CD1c-positive myeloid dendritic cell (primary cell): ENCODE measurements around the gene ZNF747.
A peak's percentile ranks its signal among the peaks of the same experiment; 100 is the strongest.

Experiments used
- DNase-seq: peaks from one replicate; pipeline ENCODE4 v3.0.0-alpha.2; 2016; ENCODE audit errors: extremely low spot score

Gene ZNF747

DNA sequence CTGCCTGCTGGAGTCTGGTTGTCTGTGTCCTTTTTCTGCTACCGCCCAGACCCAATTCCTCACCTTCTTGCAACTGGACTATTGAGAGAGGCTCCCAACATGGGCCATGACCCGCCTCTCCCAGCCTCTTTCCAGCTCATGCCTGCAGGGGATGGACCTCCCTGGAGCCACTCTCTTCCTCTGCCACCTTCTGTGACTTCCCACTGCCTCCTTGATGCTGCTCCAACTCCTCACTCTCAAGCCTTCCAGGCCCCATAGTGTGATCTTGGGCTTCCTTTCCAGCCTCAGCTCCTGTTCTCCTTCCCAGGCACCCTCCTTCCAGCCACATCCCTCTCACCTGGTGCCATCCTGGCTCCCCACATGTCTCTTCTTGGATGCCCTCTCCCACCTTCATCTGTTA is 19.4 kb downstream of the ZNF747 start:
- DNase-seq = no peak

DNA sequence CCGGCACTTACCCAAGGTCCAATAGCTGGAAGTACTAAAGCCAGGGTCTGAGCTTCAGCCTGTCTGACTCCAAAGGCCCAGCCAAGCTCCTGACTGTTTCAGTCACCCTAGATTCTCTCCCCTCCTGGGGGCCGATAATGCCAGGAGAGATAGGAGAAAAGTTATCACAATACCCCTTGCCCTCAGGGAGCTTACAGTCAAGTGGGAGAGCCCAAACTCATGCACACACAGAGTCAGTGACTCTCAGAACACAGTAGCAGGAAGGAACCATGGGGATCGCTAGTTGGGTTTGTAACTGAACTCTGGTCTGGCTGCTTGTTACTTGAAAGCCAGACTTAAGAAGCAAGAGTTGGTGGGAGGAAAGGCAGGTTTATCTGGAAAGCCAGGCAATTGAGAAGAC is 23.1 kb downstream of the ZNF747 start:
- no peak for DNase-seq

DNA sequence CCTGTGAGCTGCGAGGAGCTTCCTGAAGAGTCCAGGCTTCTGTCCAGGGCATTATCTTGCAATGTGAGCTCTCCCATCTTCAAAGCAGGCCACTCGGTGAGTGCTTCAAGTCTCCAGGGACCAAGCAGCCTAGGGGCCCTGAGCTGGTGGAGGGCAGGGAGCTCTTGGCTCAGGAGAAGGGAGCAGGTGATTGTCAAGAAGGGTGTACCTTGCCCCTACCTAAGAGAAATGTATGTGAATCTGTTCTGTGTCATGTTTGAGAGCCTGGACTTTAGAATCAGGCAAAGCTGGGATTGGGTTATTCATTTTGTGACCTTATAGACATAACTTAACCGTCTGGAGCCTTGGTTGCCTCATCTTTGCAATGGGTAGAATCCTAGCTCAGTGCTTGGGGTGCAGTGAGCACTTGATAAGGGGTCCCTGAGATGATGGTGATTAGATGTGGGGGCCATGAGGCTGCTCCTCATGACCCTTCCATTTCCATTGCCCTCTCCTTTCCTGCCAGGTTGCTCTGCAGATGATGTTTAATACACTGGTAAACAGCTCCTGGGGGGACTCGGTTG is 24.2 kb downstream of the ZNF747 start:
- no peak for DNase-seq

DNA sequence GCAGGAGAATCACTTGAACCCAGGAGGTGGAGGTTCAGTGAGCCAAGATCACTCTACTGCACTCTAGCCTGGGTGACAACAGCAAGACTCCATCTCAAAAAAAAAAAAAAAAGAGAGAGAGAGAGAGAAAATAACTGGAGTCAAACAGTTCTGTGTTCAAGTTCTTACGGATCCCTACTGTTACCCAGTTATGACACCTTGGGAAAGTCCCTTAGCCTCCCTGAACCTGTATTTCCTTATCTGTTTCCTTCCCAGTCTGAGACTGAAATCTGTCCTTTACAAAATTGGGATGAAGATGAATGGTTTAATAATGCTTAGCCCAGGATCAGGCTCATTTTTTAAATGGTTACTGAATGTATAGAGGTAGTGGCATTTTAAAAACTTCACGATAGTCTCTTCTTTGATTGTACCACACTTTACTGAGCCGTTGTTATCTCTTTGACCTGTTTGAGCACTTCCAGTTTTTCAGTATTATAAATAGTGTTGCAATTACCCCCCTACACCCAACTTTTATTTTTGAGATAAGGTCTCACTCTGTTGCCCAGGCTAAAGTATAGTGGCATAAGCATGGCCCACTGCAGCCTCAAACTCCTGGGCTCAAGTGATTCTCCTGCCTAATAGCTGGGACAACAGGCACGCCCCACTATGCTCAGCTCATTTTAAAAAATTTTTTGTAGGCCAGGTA is 25.4 kb downstream of the ZNF747 start:
- no peak for DNase-seq

DNA sequence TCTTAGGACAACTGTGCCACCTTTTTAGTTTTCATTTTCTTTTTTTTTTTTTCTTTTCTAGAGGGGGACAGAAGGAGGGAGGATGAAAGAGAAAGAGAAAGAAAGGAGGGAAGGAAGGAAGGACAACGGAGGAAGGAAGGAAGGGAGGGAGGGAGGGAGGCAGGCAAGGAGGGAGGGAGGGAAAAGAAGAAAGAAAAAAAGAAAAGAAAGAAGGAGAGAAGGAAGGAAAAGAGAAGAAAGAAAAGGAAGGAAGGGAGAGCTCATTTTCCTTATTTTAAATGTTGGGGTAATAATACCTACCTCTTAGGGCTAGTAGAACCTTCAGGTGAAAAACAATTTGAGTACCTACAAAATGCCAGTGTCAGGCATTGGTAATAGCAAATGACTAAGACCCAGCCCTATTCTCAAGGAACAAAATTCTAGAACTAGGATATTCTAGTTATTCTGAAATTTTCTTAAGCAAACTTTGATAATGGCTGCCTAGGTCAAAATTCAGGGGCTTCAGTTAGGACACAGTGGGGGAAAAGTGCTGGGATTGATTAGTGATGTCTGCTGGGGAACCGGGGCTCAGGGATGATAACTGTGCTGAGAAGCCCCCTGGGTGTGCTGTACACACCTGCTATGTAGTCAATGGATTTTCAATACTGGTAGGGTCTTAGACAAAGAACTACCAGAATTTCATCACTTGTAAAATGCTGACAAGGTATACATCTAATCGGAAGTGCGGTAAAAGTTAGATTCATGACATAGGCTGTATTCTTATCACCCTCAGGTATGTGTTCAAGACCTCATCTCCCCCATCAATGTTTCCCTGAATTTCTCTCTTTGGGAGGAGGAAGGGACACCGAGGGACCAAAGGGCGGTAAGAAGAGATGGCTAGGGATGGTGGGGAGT is 31.0 kb downstream of the ZNF747 start:
- DNase-seq = no peak

DNA sequence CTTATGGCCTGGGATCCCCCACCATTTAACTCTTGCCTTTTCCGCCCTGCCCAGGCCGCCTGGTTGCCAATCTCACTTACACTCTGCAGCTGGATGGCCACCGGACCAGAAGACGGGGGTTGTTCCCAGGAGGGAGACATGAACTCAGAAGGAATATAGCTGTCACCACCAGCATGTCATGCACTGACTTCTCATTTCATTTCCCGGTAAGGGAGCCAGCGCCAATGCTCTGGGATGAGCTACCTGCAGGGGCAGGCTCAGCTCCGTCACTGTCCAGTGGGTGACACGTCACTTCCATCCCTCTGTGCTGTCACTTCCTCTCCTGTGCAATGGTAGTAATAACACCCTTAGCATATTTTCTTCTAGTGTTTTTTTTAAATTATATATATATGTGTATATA is 35.4 kb downstream of the ZNF747 start:
- DNase-seq = no peak

DNA sequence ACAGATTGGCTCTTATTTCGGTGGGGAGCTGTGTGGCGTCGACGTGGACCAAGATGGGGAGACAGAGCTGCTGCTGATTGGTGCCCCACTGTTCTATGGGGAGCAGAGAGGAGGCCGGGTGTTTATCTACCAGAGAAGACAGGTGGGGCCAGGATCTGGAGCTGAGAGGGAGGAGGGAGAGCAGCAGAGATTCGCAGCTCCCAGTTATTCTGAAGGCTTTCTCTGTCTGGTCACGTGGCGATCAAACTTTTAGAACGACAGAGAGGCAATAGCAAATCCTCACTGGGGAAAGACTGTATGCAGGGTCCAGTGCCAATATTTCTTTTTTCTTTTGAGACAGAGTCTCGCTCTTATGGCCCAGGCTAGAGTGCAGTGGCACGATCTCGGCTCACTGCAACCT is 39.9 kb downstream of the ZNF747 start:
- DNase-seq = no peak

DNA sequence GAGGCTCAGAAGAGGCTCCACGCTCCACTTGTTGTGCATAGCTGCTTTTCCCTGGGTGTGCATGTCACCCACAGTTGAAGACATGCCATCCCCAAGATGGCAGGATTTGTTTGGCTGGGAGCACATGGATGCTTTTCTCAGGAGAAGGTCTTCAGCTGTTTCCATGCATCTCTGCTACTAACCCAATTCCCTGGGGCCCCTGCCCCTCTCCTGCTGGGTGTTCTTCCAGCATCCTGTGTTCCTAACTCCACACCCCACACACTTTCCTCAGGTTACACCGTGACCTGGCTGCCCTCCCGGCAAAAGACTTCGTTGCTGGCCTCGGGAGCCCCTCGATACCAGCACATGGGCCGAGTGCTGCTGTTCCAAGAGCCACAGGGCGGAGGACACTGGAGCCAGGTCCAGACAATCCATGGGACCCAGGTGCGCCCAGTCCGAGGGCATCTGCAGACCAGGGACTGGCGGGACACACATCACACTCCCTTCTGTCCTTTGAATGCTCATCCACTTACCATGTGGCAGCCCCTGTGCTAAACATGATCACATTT is 40.6 kb downstream of the ZNF747 start:
- DNase-seq = no peak

DNA sequence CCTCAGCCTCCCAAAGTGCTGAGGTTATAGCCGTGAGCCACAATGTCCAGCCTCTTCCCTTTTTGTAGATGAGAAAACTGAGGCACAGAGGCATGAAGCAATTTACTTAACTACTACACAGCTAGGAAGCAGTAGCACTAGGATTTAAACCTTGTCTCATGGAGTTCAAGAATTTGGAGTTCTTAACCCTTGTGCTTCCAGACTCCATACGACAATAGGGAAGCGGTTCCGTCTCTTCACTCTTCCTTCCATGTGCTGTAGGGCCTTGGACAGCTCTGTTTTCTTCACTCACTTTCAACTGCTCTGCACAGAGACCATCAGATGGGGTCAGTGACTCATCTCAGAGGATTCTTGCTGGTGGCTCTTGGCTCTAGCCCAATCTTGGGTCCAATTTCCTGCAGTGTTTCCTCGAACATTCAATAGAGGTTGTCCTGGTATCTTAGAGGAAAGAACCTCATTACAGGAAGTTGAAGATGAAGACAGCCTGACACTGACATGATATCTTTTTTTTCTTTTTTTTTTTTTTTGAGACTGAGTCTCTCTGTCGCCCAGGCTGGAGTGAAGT is 42.8 kb downstream of the ZNF747 start:
- peak; percentile 13 for DNase-seq

DNA sequence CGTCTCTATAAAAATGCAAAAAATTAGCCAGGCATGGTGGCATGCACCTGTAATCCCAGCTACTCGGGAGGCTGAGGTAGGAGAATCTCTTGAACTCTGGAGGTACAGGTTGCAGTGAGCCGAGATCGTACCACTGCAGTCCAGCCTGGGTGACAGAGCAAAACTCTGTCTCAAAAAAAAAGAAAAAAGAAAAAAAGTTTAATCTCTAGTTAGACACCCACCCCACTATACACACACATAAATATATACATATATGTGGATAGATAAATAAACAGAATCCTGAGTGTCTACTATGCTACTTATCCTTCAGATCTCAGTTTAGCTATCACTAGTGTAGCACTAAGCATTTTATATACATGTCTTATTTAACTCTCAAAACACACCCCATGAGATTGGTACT is 43.4 kb downstream of the ZNF747 start:
- no peak for DNase-seq

DNA sequence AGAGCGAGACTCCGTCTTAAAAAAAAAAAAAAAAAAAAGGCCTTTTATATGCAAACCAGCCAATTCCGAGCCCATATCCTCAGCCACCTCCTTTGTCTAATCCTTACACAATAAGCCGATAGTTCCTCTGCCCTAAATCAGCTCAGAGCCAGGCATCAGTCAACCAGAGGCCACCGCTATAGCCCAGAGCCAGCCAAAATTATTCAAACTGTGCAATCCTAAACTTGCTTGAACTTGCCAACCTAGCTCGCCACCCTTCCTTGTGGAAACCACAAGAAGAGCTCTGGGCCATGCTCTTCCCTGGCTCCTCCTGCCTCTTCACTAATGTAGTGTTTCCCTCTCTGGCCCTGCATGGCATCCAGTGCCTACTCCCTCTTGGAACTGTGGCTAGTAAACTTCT is 44.4 kb downstream of the ZNF747 start:
- no peak for DNase-seq

DNA sequence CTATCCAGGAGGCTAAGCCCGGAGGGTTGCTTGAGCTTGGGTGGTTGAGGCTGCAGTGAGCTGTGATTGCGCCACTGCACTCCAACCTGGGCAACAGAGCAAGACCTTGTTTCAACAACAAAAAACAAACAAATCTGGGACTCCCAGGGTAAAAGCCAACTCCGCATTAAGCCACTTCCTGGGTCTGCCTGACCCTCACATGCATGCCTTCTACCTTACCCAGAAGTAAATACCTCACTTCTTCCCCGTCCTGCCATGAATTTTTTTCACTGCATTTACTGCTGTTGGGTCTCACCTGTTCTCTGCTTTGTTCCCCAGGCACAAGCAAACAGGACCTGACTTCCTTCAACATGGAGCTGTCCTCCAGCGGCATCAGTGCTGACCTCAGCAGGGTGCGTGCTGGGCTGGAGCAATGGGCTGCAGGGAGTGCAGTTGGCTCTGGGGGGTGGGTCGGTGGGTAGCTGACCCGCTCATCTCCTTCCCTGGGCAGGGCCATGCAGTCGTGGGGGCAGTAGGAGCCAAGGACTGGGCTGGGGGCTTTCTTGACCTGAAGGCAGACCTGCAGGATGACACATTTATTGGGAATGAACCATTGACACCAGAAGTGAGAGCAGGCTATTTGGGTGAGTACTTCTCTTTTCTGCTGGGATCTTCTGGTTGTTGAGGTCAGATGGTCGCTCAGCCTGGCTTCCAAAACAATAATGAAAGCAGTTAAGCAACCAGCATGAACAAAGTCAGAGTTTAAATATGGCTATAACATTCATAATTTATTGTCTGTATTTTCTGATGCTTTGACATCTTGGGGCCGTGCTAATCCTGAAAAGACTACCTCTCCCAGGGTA is 45.7 kb downstream of the ZNF747 start:
- DNase-seq = peak; percentile 41

DNA sequence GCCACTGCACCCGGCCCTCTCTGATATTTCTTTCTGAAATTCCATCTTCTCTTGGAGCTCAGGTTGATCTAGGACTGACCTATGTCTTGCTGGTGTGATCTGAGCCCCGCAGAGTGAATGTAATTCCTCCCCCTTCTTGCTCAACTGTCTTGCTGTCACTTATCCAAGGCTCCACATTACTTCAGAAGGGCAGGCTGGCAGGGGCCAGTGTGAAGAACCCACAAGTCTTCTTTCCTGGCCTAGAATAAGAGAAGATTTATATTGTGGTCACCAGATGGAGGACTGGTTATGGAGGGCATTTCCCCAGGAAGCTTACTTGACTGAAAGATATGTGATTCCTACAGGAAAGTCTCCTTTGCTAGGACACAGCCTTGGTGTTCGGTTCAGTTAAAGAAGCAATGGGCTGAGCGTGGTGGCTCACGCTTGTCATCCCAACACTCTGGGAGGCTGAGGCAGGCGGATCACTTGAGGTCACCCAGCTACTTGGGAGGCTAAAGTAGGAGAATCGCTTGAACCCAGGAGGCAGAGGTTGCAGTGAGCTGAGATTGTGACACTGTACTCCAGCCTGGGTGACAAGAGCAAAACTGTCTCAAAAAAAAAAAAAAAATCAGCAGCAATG is 48.7 kb downstream of the ZNF747 start:
- no peak for DNase-seq

DNA sequence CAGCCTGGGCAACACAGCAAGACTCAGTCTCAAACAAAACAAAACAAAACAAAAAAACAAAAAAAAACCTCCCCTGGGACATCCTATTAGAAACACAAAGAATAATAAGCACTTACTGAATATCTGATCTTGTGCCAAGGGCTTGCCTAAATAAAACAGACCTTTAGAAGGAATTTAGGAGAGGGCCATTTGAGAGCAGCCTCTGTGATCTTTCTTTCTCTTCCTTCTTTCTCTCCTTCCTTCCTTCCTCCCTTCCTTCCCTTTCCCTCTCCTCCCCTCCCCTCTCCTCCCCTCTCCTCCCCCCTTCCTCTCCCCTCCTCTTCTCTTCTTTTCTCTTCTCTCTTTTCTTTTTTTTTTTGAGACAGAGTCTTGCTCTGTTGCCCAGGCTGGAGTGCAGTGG is 49.8 kb downstream of the ZNF747 start:
- DNase-seq = no peak

DNA sequence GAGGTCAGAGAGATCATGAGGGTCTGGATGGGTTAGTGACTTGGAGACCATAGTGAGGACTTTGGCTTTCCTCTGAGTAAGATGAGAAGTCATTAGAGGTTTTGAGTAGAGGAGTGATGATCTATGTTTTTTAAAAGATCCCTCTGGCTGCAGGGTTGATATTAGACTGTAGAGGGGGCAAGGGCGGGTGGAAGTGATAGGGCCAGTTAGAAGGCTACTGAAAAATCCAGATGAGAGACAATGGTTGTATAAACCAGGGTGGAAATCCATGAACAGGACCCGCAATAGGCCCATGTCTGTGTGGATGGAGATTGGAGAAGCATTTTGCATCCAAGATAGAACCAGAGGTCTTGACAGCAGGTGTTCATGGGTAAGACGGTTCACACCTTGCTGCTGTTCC is 52.3 kb downstream of the ZNF747 start:
- DNase-seq = no peak

DNA sequence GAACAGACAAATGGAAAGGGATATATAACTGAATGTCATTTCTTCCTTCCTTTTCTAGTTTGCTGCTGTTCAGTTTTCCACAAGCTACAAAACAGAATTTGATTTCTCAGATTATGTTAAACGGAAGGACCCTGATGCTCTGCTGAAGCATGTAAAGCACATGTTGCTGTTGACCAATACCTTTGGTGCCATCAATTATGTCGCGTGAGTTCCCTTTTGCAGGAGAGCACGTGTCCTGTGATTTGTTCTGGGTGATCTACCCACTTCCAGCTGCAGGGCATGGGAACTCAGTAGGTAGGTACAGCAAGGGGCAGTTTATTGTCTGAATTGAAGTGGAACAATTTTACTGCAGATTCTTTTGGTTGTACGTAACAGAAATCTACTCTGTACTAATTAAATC is 53.3 kb downstream of the ZNF747 start:
- DNase-seq = no peak
